Fibroblast of upper back skin (primary cell): Measurements from ENCODE around the gene ABCF1.

ENCODE experiments used
- DNase-seq: peaks from one replicate; pipeline ENCODE4 v3.0.0-alpha.2; 2013

The ABCF1 gene

DNA sequence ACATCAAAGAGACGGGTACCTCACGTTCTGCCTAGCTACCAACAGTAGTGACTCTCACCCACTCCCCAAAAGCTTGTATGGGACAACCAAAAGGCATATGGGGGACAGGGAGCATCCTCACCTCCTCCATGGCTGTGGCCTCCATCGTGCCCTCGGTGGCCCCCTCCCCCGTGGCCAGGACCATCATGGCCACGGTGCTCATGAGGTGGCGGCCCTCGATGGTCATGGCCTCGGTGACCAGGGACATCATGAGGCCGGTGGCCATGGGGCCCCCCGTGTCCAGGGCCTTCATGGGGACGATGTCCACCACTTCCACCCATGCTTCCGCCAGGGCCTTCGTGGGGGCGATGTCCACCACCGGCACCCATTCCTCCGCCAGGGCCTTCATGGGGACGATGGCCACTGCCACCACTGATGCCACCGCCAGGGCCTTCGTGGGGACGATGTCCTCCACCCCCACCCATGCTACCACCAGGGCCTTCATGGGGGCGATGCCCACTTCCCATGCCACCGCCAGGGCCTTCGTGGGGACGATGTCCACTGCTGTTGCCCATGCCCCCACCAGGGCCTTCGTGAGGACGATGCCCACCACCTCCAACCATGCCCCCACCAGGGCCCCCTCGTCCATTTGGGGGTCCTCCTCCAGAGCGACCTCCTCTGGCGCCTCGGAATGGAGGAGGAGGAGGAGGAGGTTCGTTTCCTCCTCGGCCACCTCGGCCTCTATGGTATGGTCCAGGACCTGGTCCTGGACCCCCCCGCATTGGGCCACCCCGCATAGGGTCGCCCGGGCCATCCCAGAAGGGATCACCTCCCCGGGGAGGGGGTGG, 30.8 kb downstream of the ABCF1 start:
- DNase-seq = no peak

DNA sequence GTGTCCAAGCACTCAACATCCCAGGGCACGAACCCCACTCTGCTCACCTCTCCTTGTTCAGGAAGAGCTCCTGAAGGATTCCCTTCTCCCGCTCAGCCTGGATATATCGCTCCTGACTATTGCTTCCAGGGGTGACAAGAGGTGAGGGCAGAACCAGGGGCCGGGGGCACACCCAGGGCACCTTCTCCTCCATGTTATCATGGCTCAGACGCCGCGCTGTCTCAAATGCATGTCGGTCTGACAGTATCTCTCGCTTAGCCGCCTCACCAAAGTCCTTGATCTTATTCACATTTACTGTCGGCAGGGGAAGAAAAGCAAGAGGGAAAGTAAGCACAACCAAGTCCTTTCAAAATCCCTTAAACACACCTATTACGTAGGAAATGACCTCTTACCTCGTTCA, 32.7 kb downstream of the ABCF1 start:
- DNase-seq = no peak

DNA sequence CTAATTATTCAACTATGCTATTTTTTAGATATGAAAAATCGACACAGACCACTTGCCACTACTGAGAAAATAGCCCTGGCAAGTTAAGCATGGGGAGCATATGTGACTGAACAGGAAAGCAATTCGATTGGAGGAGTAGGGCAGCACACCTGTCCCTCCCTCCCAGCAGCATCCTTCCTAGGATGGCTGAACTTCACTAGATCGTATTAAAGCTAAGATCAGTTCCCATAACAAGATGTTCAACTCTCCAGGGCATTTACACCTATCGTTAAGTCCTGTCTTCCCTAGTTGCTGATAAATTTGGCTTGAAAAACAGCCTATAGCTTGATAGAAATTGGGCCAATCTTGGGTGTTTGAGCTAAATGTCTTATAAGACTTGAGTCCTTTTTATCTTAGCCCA, 38.8 kb downstream of the ABCF1 start:
- no peak for DNase-seq

DNA sequence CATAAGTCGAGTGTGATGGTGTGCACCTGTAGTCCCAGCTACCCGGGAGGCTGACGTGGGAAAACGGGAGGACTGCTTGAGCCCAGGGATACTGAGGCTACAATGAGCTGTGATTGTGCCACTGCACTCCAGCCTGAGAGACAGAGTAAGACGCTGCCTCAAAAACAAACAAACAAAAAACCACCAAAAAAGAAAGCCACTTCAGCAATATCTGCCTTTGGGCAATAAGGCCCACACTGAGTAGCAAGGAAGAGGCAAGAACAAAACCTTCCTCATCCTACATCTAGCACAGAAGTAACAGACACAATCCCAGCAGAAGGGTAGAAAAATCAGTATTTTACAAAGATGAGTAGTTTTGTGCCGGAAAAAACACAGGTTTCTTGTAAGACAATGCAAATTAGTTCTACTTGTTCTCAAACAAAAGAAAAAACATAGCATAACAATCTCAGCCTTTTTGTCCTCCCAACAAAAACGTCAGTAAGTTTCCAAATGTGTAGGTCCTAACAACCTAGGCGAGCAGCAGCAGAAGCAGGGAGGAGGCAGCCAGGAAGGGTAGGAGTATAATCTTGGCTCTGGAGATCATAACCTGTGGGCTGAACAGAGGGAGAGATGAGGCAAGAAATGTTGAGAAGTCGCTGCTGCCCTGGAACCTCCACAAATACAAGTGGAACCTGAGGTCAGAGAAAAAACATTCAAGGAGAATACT, 40.1 kb downstream of the ABCF1 start:
- DNase-seq = no peak

DNA sequence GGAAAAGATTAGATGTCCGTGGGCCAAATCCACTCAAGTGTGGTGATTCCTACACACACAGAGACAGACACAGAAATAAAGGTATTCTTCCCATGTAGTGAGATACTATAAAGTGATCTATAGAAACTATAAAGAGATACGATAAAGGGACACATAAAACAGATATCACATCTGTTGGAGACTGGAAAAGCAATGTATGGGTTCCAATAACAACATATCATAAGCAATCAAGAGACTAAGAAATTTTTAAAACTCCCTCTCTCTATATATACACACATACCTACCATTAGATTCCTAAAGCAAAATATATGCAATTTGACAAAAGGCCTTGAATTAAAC, 40.6 kb downstream of the ABCF1 start:
- no peak for DNase-seq

DNA sequence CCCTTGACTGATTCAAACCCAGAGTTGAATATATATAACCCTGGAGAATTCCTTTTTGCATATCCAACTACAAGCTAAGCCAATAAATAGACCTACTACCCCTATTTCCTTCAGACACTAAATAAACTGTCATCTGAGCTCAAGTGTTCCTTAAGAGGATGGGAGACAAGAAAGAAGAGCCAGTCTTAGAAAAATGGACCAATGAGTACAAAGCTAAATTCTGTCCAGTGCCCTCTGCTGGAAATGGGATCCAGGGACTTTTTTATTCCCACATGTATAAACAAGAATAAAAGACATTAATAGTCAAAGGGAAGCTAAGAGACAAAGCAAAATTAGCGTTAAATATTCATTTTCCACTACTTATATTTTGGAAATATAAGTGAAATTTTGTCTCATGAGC, 41.0 kb downstream of the ABCF1 start:
- DNase-seq = peak; percentile 28

DNA sequence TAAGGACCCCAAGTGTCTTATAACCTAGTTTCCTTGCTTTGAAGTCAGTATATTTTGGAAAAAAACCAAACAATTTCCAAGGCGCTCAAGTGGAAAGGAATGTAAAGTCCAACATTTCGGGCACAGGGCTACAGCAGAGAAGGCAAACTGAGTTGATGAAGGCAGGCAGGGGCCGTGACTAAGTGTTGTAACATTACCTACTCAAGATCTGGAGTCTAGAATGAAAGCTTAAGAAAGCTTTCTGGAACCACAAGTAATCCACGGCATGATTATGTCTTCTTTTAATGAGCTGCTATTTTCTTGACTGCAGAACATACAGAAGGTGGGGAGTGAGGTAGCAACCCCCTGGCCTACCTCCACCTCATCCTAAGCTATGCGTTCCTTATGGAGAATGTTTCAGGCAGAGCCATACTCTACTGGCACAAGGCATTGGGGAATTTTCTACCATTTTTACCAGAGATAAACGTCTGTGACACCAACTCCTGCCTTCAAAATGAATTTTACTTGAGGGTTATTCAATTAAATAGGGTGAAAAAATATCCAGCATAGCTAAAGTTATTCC, 41.5 kb downstream of the ABCF1 start:
- DNase-seq = peak; percentile 47

DNA sequence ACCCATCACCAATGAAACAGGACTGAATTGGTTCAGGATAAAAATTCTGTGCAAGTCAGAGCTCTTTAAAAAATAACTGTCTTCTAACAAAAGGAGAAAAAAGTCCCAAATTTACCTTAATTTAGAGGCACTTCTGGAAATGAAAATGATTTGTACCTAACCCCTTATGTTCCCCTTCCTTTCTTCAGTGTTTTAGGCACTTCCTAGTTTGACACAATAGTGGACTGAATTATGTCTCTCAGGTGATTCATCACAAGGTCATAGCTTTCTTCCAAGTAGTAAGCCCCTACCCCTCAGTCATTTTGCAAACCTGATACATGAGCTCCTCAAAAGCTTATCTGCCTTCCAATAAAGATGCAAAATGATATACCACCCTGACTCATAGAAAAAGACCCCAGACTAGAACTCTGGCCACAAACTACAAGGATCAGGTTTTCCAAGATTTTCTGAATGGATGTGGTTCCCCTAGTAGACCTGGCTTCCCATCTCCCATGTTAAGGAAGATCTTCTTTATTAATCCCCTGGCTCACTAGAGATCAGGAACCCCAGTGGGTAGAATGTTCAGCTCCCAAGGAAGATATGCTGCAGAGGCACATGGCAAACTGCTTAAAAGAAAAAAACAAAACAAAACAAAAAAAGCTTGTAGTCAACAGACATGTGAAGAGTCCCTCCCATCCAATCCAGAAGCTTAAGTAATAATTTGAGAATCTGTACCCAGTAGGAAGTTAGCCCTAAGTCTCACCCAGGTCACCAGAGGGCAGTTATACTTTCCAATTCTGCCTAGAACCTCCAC, 42.2 kb downstream of the ABCF1 start:
- peak; percentile 10 for DNase-seq

DNA sequence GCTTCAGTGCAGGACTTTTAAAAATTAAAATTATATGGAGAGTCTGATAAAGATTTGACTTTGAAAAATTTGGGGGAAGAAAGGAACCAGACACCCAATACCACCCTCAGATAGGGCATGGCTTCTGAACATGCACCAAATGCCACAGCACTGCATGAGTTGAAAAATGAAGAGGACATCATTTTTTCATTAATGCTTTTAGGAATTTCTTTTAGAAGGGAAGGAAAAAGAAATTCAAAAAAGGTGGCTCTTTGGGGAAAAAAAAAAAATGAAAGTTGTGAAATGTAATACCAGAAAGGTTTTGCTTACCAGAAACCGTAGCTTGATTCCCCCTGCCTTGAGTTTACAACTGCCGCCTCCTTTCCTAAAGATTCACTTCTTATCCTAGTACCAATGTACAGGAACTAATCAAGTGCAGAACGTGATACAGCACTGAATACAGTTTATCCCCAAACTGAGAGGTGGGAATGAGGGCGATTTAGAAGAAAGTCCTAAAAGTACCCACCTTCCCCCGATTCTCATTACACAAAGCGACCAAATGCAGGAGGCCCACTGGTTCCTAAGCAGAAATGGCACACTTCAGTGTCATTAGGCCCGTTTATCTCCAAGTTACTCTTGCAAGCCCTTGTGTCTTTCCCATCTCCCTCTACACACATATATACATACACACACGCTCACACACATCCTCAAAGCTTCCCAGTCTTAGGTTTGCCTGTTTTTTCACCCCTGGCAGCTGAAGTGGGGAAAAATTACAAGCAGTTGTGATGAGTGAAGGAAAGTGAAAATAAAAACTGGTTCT, 43.0 kb downstream of the ABCF1 start:
- no peak for DNase-seq

DNA sequence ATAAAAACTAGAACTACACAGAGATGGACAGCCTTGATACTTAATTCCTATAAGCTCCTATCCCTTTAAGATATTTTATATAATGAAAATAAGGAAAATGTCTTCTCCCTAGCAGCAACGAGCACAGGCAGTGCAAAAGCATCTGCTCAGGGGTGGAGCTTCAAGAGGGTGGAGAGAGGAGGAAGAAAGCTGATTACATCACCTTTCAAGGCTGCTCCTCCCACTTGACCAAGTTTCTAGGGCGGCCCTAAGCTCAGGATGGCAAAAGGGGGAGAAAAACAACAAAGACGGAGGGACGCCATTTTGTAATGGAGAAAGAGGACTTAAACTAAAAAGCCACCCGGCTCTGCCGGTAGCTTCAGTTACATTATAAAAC, 43.6 kb downstream of the ABCF1 start:
- DNase-seq = peak; percentile 99

DNA sequence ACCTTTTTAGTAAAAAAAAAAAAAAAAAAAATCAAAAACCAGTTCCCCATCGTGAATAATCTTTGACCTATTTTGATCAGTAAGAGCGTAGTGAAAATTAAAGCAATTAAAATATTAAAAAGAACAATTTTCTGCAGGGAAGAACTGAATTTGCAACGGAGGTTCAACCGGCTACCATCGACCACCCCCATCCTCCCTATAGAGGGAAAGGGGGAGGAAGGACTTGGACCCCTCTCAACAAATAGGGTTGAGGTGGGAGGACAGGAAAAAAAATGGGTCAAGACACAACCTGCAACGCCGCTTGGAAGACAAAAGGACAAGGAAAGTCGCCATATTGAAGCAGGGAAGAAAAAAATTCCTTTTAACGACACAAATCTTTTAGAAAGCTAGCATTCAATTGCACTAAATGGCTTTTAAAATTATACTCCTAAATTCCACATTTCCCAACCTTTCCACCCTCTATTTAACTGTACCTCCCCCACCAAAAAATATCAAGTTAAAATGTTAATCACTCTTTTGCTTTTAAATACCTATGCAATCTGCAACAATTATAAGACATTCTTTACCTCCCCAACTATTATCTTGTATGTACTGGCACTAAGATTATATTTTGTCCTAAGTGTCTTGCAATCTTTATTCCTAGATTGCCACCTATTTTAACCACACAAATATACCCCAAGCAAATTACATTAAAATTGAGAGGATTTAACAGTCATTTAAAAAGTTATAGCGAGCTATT, 44.1 kb downstream of the ABCF1 start:
- peak; percentile 96 for DNase-seq

DNA sequence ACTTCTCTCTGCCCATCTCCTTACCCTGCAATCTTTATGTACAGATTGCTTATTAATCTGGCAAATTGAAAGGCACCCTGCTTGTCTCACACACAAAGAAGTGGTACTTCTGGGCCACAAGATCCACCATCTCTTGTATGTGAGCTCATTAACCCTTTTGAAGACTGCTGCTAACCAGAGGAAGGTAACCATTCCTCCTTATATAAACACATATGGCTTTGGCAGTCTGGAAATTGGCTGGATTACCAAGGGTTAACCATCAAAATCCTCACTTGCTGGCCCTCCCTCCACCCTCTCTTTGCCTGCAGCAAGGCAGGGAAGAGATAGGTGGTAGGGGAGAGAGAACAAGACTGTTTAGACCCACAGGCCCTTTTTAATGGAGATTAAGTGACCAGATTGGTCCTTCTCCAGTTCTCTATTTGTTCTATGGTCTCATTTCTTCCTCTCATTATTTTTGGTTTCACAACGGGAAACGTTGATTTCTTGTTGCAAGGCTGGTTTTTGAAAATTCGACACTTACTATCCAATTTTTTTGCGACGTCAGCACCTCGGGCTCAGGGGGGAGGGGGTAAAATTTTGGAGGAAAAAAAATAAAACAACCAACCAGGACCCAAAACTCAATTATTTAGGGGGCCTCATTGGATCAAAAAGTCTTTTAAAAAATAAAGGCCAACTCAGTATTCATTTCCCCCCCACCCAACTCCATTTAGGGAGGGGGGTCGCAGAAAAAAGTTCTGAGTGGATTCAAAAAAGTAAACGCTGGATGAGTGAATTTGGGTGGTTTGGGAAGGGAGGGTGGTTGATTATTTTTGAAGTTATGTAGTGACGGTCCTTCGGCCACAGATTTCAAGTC, 44.9 kb downstream of the ABCF1 start:
- peak; percentile 37 for DNase-seq

DNA sequence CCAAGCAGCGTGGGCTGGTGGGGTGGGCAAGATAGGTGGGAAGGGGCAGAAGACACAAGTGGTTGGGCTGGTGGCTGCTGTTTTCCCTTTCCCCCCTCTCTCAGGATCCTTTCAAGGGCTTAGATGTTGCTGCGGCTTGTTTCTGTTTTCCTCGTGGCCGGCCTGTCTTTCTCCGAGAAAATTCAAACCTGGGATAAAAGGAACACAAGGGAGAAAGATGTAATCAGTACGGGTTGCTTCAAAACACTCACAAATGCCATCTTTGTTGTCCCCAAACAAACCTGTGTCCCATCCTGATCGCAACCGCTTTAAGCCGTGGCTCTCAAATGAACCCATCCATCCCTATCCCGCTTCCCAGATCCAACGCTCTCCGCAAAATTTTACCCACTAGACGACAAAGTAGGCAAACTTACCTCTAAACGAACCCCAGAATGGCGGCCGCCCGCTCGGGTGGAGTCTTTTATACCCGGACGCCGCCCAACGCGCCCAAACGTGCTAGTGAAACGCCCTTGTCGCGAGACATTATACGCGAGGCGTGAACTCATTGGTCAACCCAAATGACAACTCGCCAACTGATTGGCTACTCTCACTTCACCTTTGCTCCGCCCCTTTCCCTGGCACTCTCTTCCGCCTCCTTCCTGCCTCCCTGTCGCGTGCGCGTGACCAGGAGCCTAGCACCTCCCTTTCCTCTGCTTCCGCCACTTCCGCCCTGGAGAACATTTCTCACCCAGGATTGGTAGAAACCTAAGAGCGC, 45.7 kb downstream of the ABCF1 start, which contains the start of gene PPP1R10:
TSS of gene PPP1R10 (minus strand) at position 433 of the 754 bp plus-strand sequence. CDS start 7,299 bp downstream, outside the sequence.
- peak; percentile 100 for DNase-seq

DNA sequence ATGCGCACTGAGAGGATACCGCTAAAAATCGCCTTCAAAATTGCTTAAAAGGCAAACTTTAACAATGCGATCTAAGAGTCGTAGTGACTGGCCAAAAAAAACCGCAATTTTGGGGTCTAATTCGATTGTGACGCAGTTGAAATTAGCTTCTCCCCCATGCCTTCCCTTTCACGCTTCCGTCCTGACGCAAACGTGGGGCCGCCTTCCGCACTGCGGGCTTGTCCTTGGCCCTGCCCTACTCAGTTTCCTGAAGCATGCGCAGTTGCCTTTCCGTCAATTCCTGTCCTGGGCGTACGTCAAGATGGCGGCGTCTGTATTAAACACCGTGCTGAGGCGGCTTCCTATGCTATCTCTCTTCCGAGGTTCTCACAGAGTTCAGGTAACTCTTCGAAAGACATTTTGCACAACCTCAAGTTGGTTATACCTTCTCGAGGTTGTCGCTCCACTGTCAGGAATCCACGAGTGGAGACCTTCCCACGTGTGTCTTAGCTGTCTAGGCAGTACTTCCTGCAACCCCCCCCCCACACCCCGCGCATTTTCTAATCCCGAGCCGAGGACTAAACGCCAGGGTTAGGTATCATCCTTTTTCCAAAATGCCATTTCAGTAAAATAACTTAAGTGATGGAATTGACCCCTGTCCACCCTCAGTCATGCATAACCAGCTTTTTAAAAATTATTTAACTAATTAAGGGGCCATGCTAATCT, 46.5 kb downstream of the ABCF1 start, which contains the start of gene MRPS18B:
TSS of gene MRPS18B (plus strand) at position 276 of the 705 bp plus-strand sequence. CDS start at position 302, 26 bp downstream.
- DNase-seq = peak; percentile 98

DNA sequence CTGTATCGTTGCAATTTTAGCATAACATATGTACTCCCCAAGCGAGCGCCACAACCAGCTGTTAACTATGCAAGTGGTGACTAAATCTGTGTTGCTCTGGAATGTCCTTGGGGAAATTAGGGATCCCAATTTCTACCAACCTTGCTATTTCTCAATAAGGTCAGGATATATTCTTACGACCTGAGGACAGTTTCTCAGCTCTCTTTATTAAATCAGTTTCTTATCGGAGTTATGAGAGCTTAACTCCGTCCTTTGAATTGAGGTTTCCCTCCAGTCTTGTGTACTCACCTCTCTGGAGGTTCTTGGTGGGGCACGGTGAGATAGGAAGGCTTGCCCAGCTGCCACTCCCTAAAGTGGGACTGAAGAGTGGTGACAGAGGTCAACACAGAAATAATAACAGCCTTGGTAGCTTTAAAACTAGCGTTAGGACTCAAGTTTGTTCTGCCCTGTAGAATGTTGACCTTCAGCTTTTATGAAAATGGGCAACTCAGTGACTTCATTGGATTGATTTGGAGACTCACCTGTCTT, 47.1 kb downstream of the ABCF1 start:
- peak; percentile 11 for DNase-seq

DNA sequence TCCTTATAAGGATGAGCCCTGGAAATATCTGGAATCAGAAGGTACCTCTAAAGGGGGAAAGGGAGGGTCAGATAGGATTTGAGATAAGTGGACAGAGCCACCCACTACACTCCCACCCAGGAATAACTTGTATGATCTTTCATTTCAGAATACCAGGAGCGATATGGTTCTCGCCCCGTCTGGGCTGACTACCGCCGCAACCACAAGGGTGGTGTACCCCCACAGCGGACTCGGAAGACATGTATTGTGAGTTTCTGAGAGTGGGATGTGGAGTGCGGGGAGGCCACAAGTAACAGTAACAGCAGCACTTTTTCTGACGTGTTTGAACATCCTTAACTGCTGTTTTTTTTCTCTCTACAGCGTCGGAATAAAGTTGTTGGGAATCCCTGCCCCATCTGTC, 48.3 kb downstream of the ABCF1 start:
- no peak for DNase-seq

DNA sequence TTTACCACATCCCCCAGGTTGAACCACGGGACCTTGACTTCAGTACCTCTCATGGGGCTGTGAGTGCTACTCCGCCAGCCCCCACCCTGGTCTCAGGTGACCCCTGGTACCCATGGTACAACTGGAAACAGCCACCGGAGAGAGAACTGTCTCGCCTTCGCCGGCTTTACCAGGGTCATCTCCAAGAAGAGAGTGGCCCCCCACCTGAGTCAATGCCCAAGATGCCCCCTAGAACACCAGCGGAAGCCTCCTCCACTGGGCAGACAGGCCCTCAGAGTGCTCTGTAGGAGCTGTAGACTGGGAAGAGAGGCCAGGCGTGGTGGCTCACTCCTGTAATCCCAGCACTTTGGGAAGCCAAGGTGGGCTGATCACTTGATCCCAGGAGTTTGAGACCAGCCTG, 54.3 kb downstream of the ABCF1 start:
- no peak for DNase-seq

DNA sequence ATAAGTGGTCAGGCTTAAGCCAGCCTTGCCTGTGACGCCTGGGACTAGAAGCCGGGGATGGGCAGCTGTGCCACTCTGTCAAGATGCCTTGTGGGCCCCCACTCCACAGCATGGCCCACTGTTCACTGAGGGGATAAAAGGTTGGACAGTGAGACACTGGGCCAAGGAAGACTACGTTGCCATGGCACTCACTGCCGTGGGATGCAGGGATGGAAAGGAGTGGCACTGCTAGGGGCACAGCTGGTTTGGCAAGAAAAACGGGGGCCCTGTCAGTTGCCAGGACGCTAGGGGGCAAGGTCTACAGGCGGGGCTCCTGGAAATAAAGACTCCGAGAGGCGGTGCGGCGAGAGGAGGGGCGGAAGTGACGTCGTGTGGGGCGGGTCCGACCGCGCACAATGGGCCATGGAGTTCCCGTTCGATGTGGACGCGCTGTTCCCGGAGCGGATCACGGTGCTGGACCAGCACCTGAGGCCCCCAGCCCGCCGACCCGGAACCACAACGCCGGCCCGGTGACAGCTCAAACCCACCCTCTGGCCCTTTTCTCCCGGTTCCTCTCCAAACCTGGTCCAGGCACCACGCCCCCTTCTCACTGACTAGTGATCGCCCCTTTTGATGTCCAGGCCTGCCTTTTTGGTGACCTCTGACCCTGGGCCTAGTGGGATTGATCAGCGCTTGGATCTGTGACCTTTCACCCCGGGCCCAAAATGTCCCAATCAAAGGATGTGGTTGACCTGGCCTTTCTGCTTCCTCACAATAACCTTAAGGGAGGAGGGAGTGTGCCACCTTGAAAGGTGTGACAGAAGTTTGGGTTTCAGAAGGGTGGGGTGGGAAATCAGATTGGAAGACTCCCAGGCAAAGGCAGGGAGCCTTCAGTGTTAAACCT, 55.5 kb downstream of the ABCF1 start, which contains the start of gene ATAT1:
TSS of gene ATAT1 (plus strand) at position 391 of the 883 bp plus-strand sequence.
- DNase-seq = peak; percentile 76
